Tongue (tissue), 2 donors: ENCODE data around the gene RCE1. TPM values are rescaled to one million over a fixed set of nuclear protein-coding genes. Genes with fewer than 3 reads are reported as not detected.

Source experiments
- DNase-seq: peaks from one replicate; pipeline ENCODE4 v3.0.0-alpha.2; 2015
- total RNA-seq: library from RNA; depleted of rRNA; stranded (reverse); fragments of >200 nt; gene quantifications from one replicate; pipeline ENCODE4 v1.2.3, GENCODE V29; 2014

The RCE1 gene
- total RNA-seq, 1 donor from 2014 or later: 14.7 TPM

DNA sequence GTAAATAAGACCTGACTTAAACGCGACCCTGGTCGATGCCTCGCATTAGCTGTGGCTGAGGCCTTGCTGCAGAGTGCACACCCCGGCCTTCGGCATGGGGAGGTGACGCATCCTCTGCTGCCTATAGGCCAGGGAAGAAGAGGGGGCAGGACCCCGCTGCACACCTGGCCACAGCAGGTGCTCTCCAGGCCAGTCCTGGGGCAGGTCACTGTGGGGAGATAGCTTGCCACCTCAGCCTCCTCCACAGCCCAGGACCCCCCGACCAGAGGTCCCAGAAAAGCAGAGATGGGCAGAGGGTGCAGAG, 26.3 kb downstream of the RCE1 start:
- DNase-seq: no peak

DNA sequence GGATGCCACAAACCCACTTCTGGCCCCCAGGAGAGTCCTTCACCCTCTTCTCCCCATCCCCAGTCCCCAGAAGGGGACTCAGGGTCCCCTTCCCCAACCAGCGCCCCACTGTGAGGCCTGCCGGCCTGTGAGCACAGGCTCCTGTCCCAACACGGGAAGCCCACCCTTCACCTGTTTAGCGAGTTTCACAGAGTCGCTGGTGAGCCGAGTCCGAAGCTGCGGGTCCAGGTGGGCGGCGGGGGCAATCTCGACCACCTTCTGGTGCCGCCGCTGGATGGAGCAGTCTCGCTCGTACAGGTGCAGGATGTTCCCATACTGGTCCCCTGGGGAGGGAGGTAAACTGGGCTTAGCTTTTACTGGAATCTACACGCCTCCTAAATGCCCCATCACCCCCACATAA, 26.9 kb downstream of the RCE1 start:
- DNase-seq: no peak

DNA sequence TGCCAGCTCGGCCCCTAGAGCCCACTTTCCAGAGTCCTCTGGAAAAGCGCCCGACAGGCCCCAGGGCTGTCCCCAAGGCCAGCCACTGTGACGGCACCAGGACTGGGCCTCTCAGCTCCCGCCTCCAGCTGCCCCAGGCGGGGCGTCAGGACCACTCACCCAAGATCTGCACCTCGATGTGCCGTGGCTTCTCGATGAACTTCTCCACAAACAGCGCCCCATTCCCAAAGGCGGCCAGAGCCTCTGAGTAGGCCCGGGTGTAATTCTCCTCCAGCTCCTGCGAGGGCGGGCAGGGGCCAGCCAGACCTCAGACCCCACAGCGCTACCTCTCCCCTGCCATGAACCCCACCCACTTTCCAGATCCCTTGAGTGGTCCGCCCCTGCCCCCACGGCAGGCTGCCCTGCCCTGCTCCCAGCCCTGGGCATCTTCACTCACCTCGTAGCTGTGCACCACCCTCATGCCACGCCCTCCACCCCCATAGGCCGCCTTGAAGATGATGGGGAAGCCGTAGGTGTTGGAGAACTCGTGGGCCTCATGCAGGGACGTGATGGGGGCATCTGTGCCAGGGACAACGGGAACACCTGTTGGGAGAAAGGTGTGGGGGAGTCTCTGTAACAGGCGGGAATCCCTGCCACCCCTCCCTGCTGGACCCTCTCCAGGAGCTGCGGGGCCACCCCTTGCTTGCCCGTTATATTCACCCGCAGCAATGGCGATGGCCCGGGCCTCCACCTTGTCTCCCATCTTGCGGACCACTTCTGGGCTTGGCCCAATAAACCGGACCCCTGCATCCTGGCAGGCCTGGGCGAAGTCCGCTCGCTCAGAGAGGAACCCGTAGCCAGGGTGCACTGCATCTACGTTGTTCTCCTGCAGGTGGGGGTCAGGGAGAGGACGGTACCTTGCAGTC, 27.6 kb downstream of the RCE1 start:
- no peak for DNase-seq

DNA sequence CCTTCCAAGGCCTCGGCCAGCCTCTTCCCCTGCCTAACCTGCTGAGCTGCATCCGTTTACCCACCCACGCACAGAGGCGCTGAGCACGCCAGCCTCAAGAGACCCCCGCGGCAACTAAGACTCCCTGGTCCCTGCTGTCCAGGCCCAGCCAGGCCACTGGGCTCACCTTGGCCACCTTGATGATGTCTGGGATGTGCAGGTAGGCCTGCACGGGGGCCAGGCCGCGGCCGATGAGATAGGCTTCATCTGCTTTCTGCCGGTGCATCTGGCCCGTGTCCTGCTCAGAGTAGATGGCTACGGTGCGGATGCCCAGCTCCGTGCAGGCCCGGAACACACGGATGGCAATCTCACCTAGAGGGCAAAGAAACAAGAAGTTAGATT, 28.3 kb downstream of the RCE1 start:
- no peak for DNase-seq

DNA sequence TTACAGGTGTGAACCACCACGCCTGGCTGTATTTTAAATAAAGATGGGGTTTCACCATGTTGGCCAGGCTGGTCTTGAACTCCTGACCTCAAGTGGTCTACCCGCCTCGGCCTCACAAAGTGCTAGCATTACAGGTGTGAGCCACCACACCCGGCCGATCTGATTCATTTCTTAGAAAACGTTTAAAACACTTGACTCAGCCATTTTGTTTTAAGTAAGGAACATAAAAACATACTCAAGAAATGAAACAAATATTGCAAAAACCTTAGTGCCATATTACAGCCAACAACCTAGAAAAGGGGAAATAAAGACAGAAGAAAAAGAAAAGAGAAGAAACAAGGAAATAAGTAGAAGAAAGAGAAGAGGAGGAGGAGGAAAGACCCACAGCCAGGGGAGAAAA, 31.0 kb downstream of the RCE1 start:
- DNase-seq: no peak

DNA sequence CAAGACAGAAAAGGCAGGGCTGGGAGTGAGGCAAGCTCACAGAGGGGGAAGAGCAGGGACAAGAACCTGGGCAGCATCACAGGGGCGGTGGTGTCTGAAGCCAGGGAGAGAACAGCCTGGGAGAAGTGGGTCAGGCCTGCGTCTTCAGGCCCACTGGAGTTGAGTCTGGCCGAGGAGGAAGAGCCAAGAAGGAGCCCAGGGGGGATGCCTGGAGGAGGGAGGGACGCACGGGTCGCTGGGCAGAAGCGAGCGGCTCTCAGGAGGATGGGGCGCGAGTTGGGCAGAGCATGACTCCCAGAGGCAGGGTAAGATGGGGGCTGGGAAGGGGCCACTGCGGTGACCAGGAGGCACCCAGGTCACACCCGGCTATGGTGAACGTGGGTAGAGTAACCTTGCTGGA, 32.1 kb downstream of the RCE1 start:
- no peak for DNase-seq

DNA sequence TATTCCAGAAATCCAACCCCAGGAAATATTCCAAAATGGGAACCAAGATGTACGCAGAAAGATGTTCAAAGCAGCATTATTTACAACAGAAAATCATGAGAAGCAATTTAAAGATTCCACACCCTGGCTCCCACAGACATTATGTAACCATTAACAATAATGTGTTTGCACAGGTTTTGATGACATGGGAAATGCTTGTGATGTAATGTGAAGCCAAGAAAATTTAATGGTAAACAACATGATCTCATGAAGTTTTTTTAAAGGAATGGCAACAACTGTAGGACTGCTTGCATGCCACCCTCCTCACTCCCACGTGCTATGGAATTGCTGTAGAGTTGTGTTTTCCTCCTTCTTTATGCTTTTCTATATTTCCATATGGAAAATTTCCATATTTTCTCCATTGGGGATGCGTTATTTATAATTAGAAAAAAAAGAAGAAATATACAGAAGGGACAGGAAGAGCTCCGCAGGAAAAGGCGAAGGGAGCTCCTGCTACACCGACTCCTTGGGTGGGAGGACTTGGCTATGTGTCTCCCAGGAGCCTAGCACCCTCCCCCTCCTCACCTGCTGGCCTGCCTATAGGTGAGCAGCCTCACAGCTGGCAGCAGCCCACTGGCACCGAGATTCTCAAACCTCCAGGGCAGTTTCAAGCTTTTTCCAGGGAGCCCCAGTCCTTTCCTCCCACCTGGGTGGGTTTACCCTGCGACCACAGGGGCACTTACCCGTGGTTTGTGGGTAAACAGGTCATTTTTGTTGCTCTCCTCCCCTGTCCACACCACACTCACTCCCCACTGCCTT, 34.5 kb downstream of the RCE1 start:
- no peak for DNase-seq

DNA sequence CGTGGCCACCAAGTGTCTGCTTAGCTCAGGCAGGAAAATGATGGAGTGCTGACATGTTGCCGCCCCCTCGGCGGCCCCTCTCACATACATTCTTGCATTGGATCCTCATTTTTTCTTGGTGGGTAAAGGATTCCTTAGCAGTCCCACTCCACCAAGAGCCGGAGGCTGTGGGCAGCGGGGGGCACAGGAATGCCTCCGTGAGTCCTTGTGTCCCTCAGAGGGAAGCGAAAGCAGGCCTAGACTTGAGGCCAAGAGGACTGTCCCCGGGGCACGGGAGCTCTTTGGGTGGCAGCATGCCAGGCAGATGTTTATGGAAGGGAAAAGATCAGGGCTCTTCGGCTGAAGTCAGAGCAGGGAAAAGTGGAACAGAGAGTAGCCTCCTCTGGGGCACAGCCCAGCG, 35.2 kb downstream of the RCE1 start:
- DNase-seq: peak; percentile 67

DNA sequence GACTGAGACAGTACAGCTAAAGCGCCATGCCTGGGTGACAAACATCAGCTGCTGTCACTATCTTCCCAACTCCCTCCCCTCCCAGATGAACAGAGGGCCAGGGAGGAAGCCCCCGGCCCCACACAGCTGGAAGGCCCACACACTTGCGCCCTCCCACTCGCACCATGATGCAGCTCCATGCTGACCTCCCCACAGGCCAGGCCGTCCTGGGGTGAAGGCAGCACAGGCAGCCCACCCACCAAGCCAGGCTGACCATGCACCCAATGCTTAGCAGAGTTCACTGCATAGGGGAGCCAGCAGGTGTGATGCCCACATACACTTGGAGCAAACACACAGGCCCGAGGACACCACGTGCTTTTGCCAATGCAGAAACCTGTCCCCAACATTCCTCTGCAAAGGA, 35.8 kb downstream of the RCE1 start:
- DNase-seq: no peak

DNA sequence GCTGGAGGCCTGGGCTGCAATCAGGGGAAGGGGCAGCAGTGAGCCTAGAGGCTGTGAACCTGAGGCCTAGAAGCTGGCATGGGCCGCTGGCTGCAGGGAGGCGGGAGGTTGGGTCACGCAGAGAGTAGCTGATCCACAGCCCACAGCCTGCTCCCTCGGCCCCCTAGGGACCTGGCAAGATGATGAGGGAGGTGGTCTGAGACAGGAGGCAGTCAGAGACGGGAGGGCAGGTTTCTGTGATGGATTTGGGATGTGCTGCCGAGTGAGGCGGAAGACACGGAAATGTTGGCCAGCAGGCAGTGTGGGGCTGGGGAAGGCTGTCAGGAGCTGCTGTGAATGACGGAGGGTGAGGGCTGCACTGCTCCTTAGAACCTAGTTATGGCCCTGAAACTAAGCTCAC, 36.3 kb downstream of the RCE1 start:
- DNase-seq: no peak

DNA sequence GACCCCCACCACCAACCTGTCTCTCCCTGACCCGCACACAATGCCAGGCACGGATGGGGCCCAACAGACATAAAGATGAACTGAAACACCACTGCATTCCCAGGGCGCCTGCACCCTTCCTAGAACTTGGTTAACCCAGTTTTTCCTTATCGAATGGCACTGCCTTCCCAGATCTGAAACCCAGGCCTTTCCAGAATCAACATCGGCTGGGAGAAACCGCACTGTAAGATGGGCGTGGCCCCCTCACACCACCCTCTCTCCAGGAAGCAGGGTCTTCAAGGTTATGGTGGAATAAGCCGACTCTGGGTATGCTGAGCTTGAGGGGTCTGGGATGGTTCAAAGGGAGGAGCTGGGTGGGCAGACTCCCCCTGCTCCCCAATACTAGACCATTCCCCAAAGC, 36.8 kb downstream of the RCE1 start:
- DNase-seq: no peak

DNA sequence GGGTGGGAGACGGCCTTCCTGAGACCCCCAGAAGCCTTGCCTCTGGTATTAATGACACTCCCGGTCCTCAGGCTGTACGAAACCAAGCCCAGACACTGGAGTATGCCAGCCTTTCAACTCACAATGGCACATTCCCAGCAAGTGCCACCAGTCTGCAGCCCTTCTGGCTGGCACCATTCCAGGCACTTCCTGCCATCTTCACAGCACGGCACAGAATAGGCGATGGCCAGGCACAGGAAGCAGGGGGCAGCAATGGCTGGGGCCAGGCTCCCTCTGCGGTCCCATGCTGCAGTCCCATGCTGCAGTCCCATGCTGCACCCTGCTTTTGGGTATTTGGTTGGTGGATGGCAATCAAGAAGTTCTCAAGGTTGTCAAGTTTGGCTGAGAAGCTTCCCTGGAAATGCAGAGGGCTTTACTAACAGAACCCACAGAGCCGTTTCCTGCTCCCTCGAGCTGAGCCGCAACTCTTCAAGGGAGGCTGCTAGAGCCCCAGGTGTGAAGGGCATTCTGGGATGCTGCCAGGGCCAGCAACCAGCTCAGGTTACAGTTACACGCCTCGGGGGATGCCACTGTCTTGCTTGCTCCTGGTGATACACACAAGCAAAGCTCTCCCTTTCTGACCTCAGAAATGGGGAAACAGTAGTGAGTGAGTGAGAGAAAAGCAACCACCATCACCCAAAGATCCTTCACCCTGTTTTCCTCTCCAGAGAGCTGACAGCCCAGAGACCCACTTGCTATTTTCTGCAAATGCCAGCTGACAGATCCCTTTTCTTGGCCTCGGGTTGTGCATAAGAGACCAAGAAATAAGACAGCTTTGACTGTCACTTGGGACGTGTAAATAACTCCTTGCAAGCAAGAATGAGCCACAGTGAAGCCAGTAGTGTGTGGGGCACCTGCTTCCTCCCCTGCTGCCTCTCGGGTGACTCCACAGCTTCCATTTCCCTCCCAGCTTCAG, 37.5 kb downstream of the RCE1 start:
- DNase-seq: peak; percentile 66

DNA sequence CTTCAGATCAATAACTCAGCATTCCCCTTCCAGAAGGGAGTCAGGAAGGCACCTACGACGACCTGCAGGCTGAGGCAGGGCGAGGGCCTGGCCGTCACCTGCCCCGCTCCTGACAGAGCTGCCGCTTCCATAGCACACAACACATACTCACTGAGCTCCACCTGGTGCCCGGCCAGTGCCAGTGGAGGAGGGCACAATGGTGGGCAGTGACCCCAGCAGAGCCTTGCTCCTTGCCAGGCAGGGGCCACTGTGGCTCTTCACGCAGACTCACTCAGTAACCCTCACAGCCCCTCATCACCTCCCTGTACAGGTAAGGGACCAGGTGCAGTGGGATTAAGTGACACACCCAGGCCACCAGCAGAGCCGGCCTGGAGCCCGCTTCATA, 38.2 kb downstream of the RCE1 start:
- DNase-seq: no peak

DNA sequence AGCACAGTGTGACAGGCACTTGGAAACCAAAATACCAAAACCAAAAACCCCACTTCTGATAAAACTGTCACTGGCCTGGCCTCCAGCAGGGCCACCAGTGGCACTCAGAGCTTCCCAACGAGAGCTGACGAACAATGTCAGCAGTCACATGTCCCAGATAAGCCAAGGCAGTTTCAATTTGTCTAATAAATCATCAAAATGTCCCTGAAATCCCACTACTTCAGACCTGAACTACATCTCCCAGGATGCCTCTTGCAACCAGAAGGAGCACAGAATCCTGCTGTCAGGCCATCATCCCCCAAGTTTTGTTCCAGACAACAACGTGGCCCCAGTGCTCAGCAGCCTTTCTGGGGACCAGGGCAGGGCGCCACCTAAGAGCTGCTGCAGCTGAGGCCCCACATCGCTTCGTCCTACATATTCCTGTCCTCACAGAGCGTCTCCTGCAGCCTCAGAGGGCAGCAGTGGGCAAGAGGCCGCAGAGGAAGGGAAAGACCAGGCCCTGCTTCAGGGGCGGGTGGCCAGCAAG, 38.7 kb downstream of the RCE1 start:
- no peak for DNase-seq

DNA sequence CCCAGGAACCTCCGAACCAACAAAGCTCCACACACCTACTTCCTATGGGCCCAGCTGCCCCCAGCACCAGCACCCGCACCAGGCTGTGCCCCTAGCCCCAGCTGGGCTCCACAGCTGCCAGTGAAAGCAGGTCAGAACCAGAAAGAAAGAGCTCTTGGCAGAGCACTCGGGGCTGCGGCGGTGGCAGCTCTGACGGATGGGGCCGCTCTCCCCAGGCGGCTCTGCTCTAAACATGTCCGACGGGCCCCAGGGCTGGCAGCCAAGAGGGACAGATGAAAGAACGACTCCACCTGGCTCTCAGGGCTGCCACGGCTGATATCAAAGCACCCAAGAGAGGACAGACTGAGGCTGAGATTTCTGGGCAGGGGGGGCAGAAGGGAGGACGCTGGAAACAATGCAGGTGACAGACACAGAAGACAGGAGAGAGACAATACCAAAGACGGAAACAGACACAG, 39.3 kb downstream of the RCE1 start:
- DNase-seq: peak; percentile 72

DNA sequence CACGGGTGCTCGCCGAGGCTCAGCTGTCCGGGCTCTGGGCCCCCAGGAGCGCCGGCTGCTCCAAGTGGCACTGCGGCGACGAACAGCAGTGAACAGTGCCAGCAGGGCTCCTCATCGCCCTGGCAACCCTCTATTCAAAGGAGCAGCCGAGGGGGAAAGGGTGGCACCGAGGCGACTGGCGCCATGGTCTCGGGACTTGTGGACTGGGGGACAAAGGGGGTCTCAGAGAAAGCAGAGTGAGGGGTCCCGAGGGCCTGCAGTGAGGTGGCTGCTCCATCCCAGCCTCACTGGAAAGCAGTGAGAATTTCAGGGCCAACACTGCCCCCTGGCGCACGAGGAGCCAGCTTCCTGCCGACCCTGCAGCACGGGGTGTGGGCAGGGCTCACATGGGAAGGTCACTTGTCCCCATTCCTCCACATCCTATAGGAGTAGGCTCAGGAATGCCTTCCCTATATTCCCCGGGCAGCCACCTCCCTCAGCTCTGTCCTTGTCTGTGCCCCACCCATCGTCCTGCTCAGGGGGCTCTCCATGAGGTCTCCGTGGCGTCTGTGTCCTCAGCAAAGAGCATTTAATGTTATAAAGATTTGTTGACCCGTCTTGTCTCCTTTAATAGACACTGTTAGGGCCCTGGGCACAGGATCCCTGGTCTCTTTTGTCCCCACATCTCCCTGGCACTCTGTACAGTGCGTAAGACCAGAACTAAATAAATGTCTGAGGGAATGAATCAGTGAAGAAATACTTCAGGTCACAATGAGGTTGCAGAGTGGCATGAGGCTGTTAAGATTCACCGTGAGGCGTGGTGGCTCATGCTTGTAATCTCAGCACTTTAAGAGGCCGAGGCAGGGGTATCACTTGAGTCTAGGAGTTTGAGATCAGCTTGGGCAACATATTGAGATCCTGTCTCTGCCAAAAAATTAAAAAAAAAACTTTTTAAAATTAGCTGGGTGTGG, 40.0 kb downstream of the RCE1 start:
- DNase-seq: peak; percentile 88

DNA sequence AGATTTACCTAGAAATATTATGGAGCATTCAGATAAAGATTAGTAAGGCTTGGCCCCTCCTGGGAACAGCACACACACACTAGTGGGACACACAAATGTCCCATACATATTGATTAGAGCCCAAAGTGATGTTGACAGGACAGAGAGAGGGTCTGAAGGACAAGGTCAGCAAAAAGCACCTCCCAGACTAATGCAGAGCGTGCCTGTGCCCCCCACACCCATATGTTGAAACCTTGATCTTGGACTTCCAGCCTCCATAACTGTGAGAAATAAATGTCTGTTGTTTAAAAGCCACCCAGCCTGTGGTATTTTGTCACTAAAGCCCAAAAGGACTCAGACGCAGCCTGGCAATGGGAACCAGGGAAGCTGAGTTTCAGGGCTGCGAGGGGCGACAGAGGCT, 41.2 kb downstream of the RCE1 start:
- no peak for DNase-seq

DNA sequence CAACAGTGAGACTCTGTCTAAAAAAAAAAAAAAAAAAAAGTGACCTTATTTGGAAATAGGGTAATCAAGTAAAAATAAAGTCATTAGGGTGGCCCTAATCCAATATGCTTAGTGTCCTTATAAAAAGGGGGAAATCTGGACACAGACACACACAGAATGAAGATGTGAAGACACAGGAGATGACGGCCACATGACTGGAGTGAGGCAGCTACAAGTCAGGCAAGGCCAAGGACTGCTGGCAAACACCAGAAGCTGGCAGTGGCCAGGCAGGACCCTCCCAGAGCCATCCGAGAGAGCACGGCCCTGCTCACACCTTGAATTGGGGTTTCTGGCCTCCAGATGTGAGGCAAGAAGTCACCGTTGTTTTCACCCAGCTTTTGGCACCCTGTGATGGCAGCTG, 42.2 kb downstream of the RCE1 start:
- no peak for DNase-seq

DNA sequence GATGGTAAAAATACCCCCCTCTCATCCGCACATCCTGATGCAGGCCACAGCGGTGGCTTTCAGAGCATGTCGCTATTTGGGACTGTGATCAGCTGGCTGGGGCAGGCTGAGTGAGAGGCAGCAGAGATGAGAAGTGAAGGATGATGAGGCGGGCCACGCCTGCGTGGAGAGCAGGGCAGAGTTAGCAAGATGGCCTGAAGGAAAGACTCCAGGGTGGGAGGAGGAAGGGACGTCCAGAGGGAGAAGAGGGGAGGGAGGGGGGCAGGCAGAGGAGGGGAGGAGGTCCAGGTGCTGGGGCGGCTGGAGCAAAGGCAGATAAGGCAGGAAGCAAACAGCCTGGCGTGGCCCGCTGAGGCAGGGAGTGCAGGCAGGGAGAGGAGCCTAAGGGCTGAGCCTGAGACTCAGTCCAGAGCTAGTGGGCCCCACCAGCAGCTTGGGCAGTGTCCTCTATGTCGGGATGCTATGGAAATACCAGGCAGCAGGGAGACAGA, 42.8 kb downstream of the RCE1 start:
- no peak for DNase-seq

DNA sequence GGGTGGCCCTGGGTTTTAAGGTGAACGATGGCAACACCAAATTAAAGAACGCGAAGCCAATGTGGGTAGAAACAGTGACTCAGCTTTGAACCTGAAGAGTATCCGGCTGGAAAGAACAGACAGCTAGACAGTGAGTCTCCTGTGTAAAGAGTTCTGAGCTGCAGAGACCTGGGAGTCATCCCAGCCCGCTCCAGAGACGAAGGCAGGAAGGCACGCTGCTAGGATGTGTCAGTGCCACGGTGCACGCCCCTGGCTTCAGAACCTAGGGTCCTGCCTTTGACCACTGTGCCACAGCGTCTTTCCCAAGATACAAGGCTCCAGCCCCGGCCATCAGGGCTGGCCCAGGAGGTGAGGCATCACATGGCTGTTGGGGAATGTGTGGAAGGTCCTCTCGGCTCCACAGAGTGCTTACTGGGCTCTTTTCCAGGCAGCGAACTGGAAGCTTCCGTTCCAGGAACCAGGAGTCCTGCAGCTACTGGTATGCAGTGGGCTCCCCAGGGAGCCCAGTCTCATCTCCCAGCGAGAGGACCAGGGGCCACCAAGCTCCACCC, 43.5 kb downstream of the RCE1 start:
- DNase-seq: no peak

DNA sequence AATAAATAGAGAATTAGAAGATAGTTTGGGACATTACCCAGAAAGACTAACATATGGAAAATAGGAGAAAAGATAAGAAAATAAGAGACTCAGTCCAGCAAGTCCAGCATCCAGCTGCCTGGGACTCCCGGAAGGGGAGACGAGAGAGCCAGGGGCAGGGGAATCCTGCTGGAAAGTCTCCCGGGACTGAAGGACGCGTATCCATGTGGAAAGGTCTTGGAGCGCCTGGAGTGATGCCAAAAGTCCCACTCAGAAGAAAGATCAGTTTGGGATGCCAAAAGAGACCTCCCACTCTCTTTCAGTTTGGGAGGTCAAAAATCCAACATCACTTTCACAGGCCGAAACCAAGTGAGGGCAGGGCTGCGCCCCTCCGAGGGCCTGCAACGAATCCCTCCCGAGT, 44.3 kb downstream of the RCE1 start:
- no peak for DNase-seq
